Measurements from ENCODE around the gene FAM107B. TPM values are rescaled to one million over a fixed set of nuclear protein-coding genes. Genes with fewer than 3 reads are reported as not detected.
"Not testable (repeated sequence)": the region's sequence is repeated elsewhere in the genome, so short reads cannot be mapped to it uniquely, and the experiment has no call there.

FAM107B gene
- total and polyA plus RNA-seq, 4 experiments from 2014 or later, result 191 to 346 (median 238) TPM

- H3K27me3 ChIP-seq (ENCODE audit: insufficient read depth, low read length); H3K27ac ChIP-seq (ENCODE audit: low read depth, low read length); H3K4me1 ChIP-seq (ENCODE audit: insufficient read depth, low read length); H3K36me3 ChIP-seq (ENCODE audit: insufficient read depth, low read length); H3K36me3 Mint-ChIP-seq; H3K4me3 ChIP-seq (ENCODE audit: low read length in 2 of 2); H3K4me3 Mint-ChIP-seq; H3K9me3 Mint-ChIP-seq; H3K27me3 Mint-ChIP-seq; POLR2A ChIA-PET (ENCODE audit: partially characterized antibody); DNase-seq; intact Hi-C loops (cut with micrococcal nuclease); H3K9me3 ChIP-seq (ENCODE audit: control insufficient read depth in 1 of 2, low read length in 2 of 2): not testable (repeated sequence)
- H3K4me1 Mint-ChIP-seq, result peaks cover 7 to 14% (median 12%) of the 10 kb centered on the region in 4 donors
- CTCF ChIA-PET (ENCODE audit: partially characterized antibody), result interaction anchor here (0.7 kb wide), 1 partner anchor 27 kb away, joined by 3 read pairs; no protein-coding TSS in a partner anchor
- peak overlapping the region in 1 of 7 donors; percentile 53 for H3K27ac Mint-ChIP-seq
Measured at GRCh38 chr10:14816717-14817116, 42.0 kb upstream of the FAM107B start.

DNA sequence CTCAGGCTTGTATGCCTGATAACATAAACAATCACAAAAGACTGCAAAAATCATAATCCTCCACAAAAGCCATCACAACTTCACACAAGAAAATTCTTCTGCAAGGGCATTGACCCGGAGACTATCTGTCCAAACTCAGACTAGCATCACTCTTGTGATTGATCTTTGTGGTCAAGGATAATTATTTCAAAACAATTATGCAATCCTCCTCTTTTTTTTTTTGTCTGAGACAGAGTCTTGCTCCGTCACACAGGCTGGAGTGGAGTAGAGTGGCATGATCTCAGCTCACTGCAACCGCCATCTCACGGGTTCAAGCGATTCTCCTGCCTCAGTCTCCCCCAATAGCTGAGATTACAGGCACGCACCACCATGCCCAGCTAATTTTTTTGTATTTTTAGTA, 41.0 kb upstream of the FAM107B start:
- intact Hi-C loops (cut with micrococcal nuclease), result no loop called here
- peaks cover 8% of the 10 kb centered on the region for H3K4me1 ChIP-seq (ENCODE audit: insufficient read depth, low read length)
- Mint-ChIP-seq H3K4me3 (no peak overlapping the region), H3K4me1 (peaks cover 7 to 18% (median 9%) of the 10 kb centered on the region in 4 donors), H3K36me3 (no peaks in the 10 kb centered on the region), H3K9me3 (no peaks in the 10 kb centered on the region), H3K27ac (no peak overlapping the region), H3K27me3 (no peaks in the 10 kb centered on the region)
- CTCF ChIA-PET (ENCODE audit: partially characterized antibody), result interaction anchor here (0.7 to 1.1 kb wide), 2 partner anchors 261 to 317 kb away, joined by 3 read pairs; no protein-coding TSS in a partner anchor
- H3K27ac ChIP-seq (ENCODE audit: low read depth, low read length), result no peak overlapping the region
- POLR2A ChIA-PET (ENCODE audit: partially characterized antibody), result no interaction called here
- no peaks in the 10 kb centered on the region for H3K27me3 ChIP-seq (ENCODE audit: insufficient read depth, low read length)
- H3K9me3 ChIP-seq (ENCODE audit: control insufficient read depth in 1 of 2, low read length in 2 of 2), result no peaks in the 10 kb centered on the region
- H3K4me3 ChIP-seq (ENCODE audit: low read length in 2 of 2), result no peak overlapping the region
- H3K36me3 ChIP-seq (ENCODE audit: insufficient read depth, low read length), result no peaks in the 10 kb centered on the region
- DNase-seq, result no peak

DNA sequence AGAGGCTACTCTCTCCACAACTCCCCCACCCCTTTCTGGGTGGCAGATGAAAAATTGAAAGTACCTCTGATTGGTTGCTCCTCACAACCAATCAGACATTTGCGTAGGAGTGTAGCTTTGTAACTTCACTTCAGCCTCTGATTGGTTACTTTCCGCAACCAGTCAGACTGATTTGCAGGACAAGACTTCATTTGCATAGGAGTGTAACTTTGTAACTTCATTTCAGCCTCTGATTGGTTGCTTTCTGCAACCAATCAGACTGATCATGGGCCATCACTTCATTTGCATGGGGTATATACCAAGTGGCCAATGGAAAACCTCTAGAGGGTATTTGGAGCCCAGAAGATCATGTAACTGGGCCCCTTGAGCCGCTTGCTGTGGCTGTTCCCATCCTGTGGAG, 37.6 kb upstream of the FAM107B start:
- H3K27me3 ChIP-seq (ENCODE audit: insufficient read depth, low read length), result no peaks in the 10 kb centered on the region
- Mint-ChIP-seq H3K9me3 (no peaks in the 10 kb centered on the region), H3K4me1 (peaks cover 7 to 18% (median 8%) of the 10 kb centered on the region in 4 donors), H3K36me3 (no peaks in the 10 kb centered on the region), H3K27me3 (no peaks in the 10 kb centered on the region), H3K27ac (peak overlapping the region in 2 of 7 donors; percentile 46 to 89), H3K4me3 (peak overlapping the region in 5 of 8 donors; percentile 12 to 88 (median 61))
- DNase-seq, result peak in 1 of 5 donors; percentile 72
- no peaks in the 10 kb centered on the region for H3K36me3 ChIP-seq (ENCODE audit: insufficient read depth, low read length)
- peaks cover 8% of the 10 kb centered on the region for H3K4me1 ChIP-seq (ENCODE audit: insufficient read depth, low read length)
- H3K27ac ChIP-seq (ENCODE audit: low read depth, low read length), result no peak overlapping the region
- intact Hi-C loops (cut with micrococcal nuclease), result no loop called here
- POLR2A ChIA-PET (ENCODE audit: partially characterized antibody), result interaction anchor here (2.1 kb wide), 1 partner anchor 26 kb away, joined by 9 read pairs; the partner anchor contains the start of genes CDNF, HSPA14 and MSANTD7
- H3K9me3 ChIP-seq (ENCODE audit: control insufficient read depth in 1 of 2, low read length in 2 of 2), result no peaks in the 10 kb centered on the region
- CTCF ChIA-PET (ENCODE audit: partially characterized antibody), result no interaction called here
- no peak overlapping the region for H3K4me3 ChIP-seq (ENCODE audit: low read length in 2 of 2)

GRCh38 chr10:14810969-14811953, 36.6 kb upstream of the FAM107B start:
- peak overlapping the region in 2 of 7 donors; percentile 11 to 89 for H3K27ac Mint-ChIP-seq
- H3K27me3 Mint-ChIP-seq, result no peaks in the 10 kb centered on the region
- Histone ChIP-seq H3K36me3 (ENCODE audit: insufficient read depth, low read length) (no peaks in the 10 kb centered on the region), H3K27me3 (ENCODE audit: insufficient read depth, low read length) (no peaks in the 10 kb centered on the region), H3K4me3 (ENCODE audit: low read length in 2 of 2) (no peak overlapping the region), H3K9me3 (ENCODE audit: control insufficient read depth in 1 of 2, low read length in 2 of 2) (no peaks in the 10 kb centered on the region), H3K4me1 (ENCODE audit: insufficient read depth, low read length) (peaks cover 8% of the 10 kb centered on the region), H3K27ac (ENCODE audit: low read depth, low read length) (no peak overlapping the region)
- H3K4me3 Mint-ChIP-seq, result no peak overlapping the region
- POLR2A ChIA-PET (ENCODE audit: partially characterized antibody), result interaction anchor here (2.1 kb wide), 1 partner anchor 27 kb away, joined by 9 read pairs; the partner anchor contains the start of genes CDNF, HSPA14 and MSANTD7
- no peaks in the 10 kb centered on the region for H3K36me3 Mint-ChIP-seq
- H3K9me3 Mint-ChIP-seq, result no peaks in the 10 kb centered on the region
- DNase-seq, result no peak
- peaks cover 7 to 18% (median 8%) of the 10 kb centered on the region in 4 donors for H3K4me1 Mint-ChIP-seq
- intact Hi-C loops (cut with micrococcal nuclease), result no loop called here
- CTCF ChIA-PET (ENCODE audit: partially characterized antibody), result no interaction called here

GRCh38 chr10:14806318-14806717, 31.6 kb upstream of the FAM107B start:
- Histone ChIP-seq H3K36me3 (ENCODE audit: insufficient read depth, low read length) (no peaks in the 10 kb centered on the region), H3K27ac (ENCODE audit: low read depth, low read length) (no peak overlapping the region), H3K9me3 (ENCODE audit: control insufficient read depth in 1 of 2, low read length in 2 of 2) (no peaks in the 10 kb centered on the region), H3K27me3 (ENCODE audit: insufficient read depth, low read length) (no peaks in the 10 kb centered on the region), H3K4me3 (ENCODE audit: low read length in 2 of 2) (no peak overlapping the region), H3K4me1 (ENCODE audit: insufficient read depth, low read length) (no peaks in the 10 kb centered on the region)
- Mint-ChIP-seq H3K9me3 (no peaks in the 10 kb centered on the region), H3K4me1 (peaks cover 0 to 3% (median under 1%) of the 10 kb centered on the region in 4 donors), H3K36me3 (no peaks in the 10 kb centered on the region), H3K27me3 (peaks cover 0 to 2% of the 10 kb centered on the region in 2 donors), H3K27ac (no peak overlapping the region), H3K4me3 (no peak overlapping the region)
- CTCF ChIA-PET (ENCODE audit: partially characterized antibody), result no interaction called here
- no peak for DNase-seq
- POLR2A ChIA-PET (ENCODE audit: partially characterized antibody), result no interaction called here
- intact Hi-C loops (cut with micrococcal nuclease), result no loop called here

GRCh38 chr10:14803827-14804226, 29.1 kb upstream of the FAM107B start:
- H3K9me3 Mint-ChIP-seq, result no peaks in the 10 kb centered on the region
- no peaks in the 10 kb centered on the region for H3K4me1 Mint-ChIP-seq
- CTCF ChIA-PET (ENCODE audit: partially characterized antibody), result no interaction called here
- Histone ChIP-seq H3K4me1 (ENCODE audit: insufficient read depth, low read length) (no peaks in the 10 kb centered on the region), H3K27ac (ENCODE audit: low read depth, low read length) (no peak overlapping the region), H3K9me3 (ENCODE audit: control insufficient read depth in 1 of 2, low read length in 2 of 2) (no peaks in the 10 kb centered on the region), H3K36me3 (ENCODE audit: insufficient read depth, low read length) (no peaks in the 10 kb centered on the region), H3K27me3 (ENCODE audit: insufficient read depth, low read length) (no peaks in the 10 kb centered on the region), H3K4me3 (ENCODE audit: low read length in 2 of 2) (no peak overlapping the region)
- H3K36me3 Mint-ChIP-seq, result no peaks in the 10 kb centered on the region
- intact Hi-C loops (cut with micrococcal nuclease), result no loop called here
- POLR2A ChIA-PET (ENCODE audit: partially characterized antibody), result no interaction called here
- DNase-seq, result no peak
- no peak overlapping the region for H3K27ac Mint-ChIP-seq
- no peak overlapping the region for H3K4me3 Mint-ChIP-seq
- H3K27me3 Mint-ChIP-seq, result peaks cover 0 to 2% of the 10 kb centered on the region in 2 donors

GRCh38 chr10:14801723-14802122, 27.0 kb upstream of the FAM107B start:
- H3K9me3 Mint-ChIP-seq, result no peaks in the 10 kb centered on the region
- H3K27ac ChIP-seq (ENCODE audit: low read depth, low read length), result no peak overlapping the region
- H3K4me3 ChIP-seq (ENCODE audit: low read length in 2 of 2), result no peak overlapping the region
- H3K9me3 ChIP-seq (ENCODE audit: control insufficient read depth in 1 of 2, low read length in 2 of 2), result no peaks in the 10 kb centered on the region
- H3K27ac Mint-ChIP-seq, result no peak overlapping the region
- H3K27me3 ChIP-seq (ENCODE audit: insufficient read depth, low read length), result no peaks in the 10 kb centered on the region
- peaks cover 0 to 2% of the 10 kb centered on the region in 2 donors for H3K27me3 Mint-ChIP-seq
- no peaks in the 10 kb centered on the region for H3K36me3 Mint-ChIP-seq
- no peak overlapping the region for H3K4me3 Mint-ChIP-seq
- no peaks in the 10 kb centered on the region for H3K36me3 ChIP-seq (ENCODE audit: insufficient read depth, low read length)
- ChIA-PET POLR2A (ENCODE audit: partially characterized antibody) (interaction anchor here (0.7 kb wide), 1 partner anchor 15 kb away, joined by 3 read pairs; no protein-coding TSS in a partner anchor), CTCF (ENCODE audit: partially characterized antibody) (no interaction called here)
- no peaks in the 10 kb centered on the region for H3K4me1 ChIP-seq (ENCODE audit: insufficient read depth, low read length)
- H3K4me1 Mint-ChIP-seq, result no peaks in the 10 kb centered on the region
- DNase-seq, result no peak
- intact Hi-C loops (cut with micrococcal nuclease), result no loop called here
